DOHH2 (cell line): Measurements from ENCODE around the gene NFX1.

Source experiments
- H3F3A ChIP-seq: fragments of 200-600 bp; sonication (generic), shearing (Covaris generic); 2 replicates; pipeline ENCODE4 v1.6.0; 2016; ENCODE audit warnings: antibody characterized with exemption, mild to moderate bottlenecking; ENCODE audit not compliant: control insufficient read depth, insufficient read depth
- H3K27ac ChIP-seq: fragments of 200-600 bp; sonication (generic); 2 replicates; pipeline ENCODE4 v1.5.1; 2014; ENCODE audit warnings: low read depth, mild to moderate bottlenecking, low read length, moderate library complexity
- H3K27me3 ChIP-seq: fragments of 200-600 bp; sonication (generic); 2 replicates; pipeline ENCODE4 v1.6.1; 2014; ENCODE audit warnings: mild to moderate bottlenecking, low read length, mixed read lengths; ENCODE audit not compliant: control insufficient read depth
- H3K36me3 ChIP-seq: fragments of 200-600 bp; sonication (generic); 2 replicates; pipeline ENCODE4 v1.6.1; 2014; ENCODE audit warnings: mild to moderate bottlenecking, low read length, moderate library complexity, mixed read lengths; ENCODE audit not compliant: control insufficient read depth
- H3K4me1 ChIP-seq: fragments of 200-600 bp; sonication (generic); 2 replicates; pipeline ENCODE4 v1.6.1; 2014; ENCODE audit warnings: mild to moderate bottlenecking, low read length, mixed read lengths; ENCODE audit not compliant: control insufficient read depth
- H3K4me2 ChIP-seq: fragments of 200-600 bp; sonication (generic); 2 replicates; pipeline ENCODE4 v1.6.0; 2014; ENCODE audit warnings: mild to moderate bottlenecking, low read length, moderate library complexity
- H3K4me3 ChIP-seq: fragments of 200-600 bp; sonication (generic); 2 replicates; pipeline ENCODE4 v1.5.1; 2014; ENCODE audit warnings: mild to moderate bottlenecking, low read length, mixed read lengths
- H3K79me2 ChIP-seq: fragments of 200-600 bp; sonication (generic); 2 replicates; pipeline ENCODE4 v1.6.1; 2014; ENCODE audit warnings: mild to moderate bottlenecking, low read length, mixed read lengths; ENCODE audit not compliant: control insufficient read depth
- H3K9me2 ChIP-seq: fragments of 200-600 bp; sonication (generic); replicated peaks from 2 replicates; pipeline ENCODE4 v1.6.1; 2014; ENCODE audit warnings: mild to moderate bottlenecking, low read length, mixed read lengths; ENCODE audit not compliant: control insufficient read depth
- H3K9me3 ChIP-seq: fragments of 200-600 bp; sonication (generic); 2 replicates; pipeline ENCODE4 v1.6.1; 2014; ENCODE audit warnings: antibody characterized with exemption, low read length, mixed read lengths; ENCODE audit not compliant: control insufficient read depth, insufficient read depth
- H4K20me1 ChIP-seq: fragments of 200-600 bp; sonication (generic); 2 replicates; pipeline ENCODE4 v1.6.0; 2014; ENCODE audit warnings: low read depth, mild to moderate bottlenecking, antibody characterized with exemption, low read length, moderate library complexity; ENCODE audit not compliant: control insufficient read depth, insufficient read depth
- CTCF ChIP-seq: fragments of 200-600 bp; sonication (generic); IDR thresholded peaks from one replicate; pipeline ENCODE4 v1.5.1; 2014; ENCODE audit warnings: antibody characterized with exemption, mild to moderate bottlenecking, low read depth, low read length; ENCODE audit not compliant: poor library complexity, severe bottlenecking
- EZH2phosphoT487 ChIP-seq: fragments of 200-600 bp; sonication (generic); IDR thresholded peaks from 2 replicates; pipeline ENCODE4 v1.6.1; 2017; ENCODE audit warnings: borderline replicate concordance, mild to moderate bottlenecking, antibody characterized with exemption, low read length, moderate library complexity, mixed read lengths

The NFX1 gene

DNA sequence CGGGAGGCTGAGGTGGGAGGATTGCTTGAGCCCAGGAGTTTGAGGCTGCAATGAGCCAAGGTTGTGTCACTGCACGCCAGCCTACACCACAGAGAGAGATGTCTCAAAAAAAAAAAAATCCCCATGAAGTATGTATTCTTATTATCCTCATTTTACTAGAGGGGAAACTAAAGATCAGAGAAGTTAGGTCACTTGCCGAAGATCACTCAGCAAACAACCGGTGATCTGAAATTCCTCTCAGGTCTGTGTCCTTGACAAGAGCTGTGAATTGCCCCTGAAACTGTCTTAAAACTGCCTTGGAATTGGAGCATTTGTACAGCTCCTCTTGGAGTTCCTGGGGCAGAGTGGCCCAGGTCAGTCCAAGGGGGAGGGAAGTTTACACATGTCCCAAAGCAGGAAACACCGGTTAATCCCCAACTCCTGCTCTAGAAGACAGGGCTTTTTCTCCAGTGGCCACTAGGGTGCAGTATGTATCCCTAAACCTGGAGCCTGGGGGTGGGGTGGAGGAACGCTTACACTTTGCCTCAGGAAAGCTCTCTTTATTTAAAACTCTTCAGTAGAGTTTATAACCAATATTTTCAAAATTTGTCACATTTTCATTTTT, 84.4 kb downstream of the NFX1 start:
- no peaks in the 10 kb centered on the region for H3K9me3 ChIP-seq
- no peaks in the 10 kb centered on the region for H3K4me1 ChIP-seq
- peaks cover 18% of the 10 kb centered on the region for H3K36me3 ChIP-seq
- H3K27me3 ChIP-seq: no peaks in the 10 kb centered on the region
- no peak overlapping the region for H3K4me3 ChIP-seq
- H4K20me1 ChIP-seq: no peaks in the 10 kb centered on the region
- H3K79me2 ChIP-seq: no peaks in the 10 kb centered on the region
- H3K4me2 ChIP-seq: no peak overlapping the region
- no peaks in the 10 kb centered on the region for H3F3A ChIP-seq
- no peaks in the 10 kb centered on the region for H3K9me2 ChIP-seq
- no peak overlapping the region for H3K27ac ChIP-seq
- TF ChIP-seq EZH2phosphoT487 (no peak), CTCF (peak; percentile 78)

DNA sequence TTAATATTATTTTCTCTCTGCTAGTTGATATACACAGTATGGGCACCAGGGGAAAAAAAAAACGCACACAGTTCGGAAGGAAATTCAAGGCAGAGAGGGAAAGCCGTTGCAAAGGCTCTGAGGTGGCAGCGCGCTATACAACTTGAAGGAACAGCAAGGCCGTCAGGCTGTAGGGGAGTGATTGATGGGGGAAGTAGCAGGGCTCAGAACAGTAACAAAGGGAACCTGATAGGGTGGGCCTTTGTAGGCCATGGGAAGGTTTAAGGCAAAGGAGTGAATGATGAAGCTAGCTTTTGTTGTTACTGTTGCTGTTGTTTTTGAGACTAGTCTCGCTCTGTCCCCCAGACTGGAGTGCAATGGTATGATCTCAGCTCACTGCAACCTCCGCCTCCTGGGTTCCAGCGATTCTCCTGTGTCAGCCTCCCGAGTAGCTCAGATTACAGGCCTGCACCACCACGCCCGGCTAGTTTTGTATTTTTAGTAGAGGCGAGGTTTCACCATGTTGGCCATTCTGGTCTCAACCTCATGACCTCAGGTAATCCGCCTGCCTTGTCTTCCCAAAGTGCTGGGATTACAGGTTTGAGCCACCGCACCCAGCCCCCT, 85.0 kb downstream of the NFX1 start:
- Histone ChIP-seq H3K36me3 (peaks cover 12% of the 10 kb centered on the region), H3F3A (no peaks in the 10 kb centered on the region), H3K9me2 (no peaks in the 10 kb centered on the region), H3K4me1 (no peaks in the 10 kb centered on the region), H3K4me3 (no peak overlapping the region), H3K79me2 (no peaks in the 10 kb centered on the region), H3K27me3 (no peaks in the 10 kb centered on the region), H3K4me2 (no peak overlapping the region), H3K9me3 (no peaks in the 10 kb centered on the region), H4K20me1 (no peaks in the 10 kb centered on the region), H3K27ac (no peak overlapping the region)
- no peak for TF ChIP-seq CTCF
- TF ChIP-seq EZH2phosphoT487: no peak

GRCh38 chr9:33375841-33376321, 85.6 kb downstream of the NFX1 start:
- H3K9me3 ChIP-seq: no peaks in the 10 kb centered on the region
- H3K27me3 ChIP-seq: no peaks in the 10 kb centered on the region
- no peaks in the 10 kb centered on the region for H3K79me2 ChIP-seq
- TF ChIP-seq EZH2phosphoT487 (no peak), CTCF (no peak)
- no peak overlapping the region for H3K27ac ChIP-seq
- H3K9me2 ChIP-seq: no peaks in the 10 kb centered on the region
- H3K36me3 ChIP-seq: peaks cover 7% of the 10 kb centered on the region
- H4K20me1 ChIP-seq: no peaks in the 10 kb centered on the region
- H3K4me2 ChIP-seq: no peak overlapping the region
- no peak overlapping the region for H3K4me3 ChIP-seq
- no peaks in the 10 kb centered on the region for H3K4me1 ChIP-seq
- H3F3A ChIP-seq: no peaks in the 10 kb centered on the region
